Measurements from ENCODE around the gene SIX6. TPM values are rescaled to one million over a fixed set of nuclear protein-coding genes. Genes with fewer than 3 reads are reported as not detected.
A peak's percentile ranks its signal among the peaks of the same experiment; 100 is the strongest.

The SIX6 gene
- total and polyA plus RNA-seq, 4 donors = not detected

- peaks cover 0 to under 1% of the 10 kb centered on the region in 2 donors for H3K27me3 ChIP-seq (ENCODE audit: control insufficient read depth in 1 of 2, insufficient read depth in 2 of 2, low read length in 1 of 2)
- DNase-seq = no peak
- H3K4me3 ChIP-seq (ENCODE audit: low read length in 2 of 2) = no peak overlapping the region
Observed at GRCh38 chr14:60495946-60496345, 13.0 kb upstream of the SIX6 start.

DNA sequence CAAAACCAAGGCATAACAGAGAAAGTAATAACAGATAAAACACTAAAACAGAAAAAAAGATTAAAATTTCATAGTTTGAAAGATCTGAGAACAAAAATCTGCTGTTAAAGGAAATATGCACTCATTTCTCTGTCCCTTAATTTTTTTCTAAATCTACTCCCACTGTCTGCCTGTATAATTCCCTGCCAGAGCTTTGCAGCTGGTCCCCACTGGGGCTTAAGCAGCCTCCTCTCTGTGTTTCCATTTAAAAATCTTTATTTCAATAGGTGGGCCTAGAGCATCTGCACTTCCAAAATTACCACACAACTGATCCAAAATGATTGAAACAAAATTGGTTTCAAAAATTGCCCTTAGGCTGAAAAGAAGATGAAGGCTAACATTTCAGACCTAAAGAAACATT is 6.4 kb upstream of the SIX6 start:
- Histone ChIP-seq H3K36me3 (ENCODE audit: control insufficient read depth in 1 of 2, insufficient read depth in 2 of 2, low read length in 1 of 2) (no peaks in the 10 kb centered on the region), H3K27ac (ENCODE audit: low read depth in 1 of 2, low read length in 2 of 2) (no peak overlapping the region), H3K4me1 (ENCODE audit: control insufficient read depth in 1 of 2, insufficient read depth in 2 of 2, low read length in 2 of 2) (no peaks in the 10 kb centered on the region), H3K9me3 (ENCODE audit: control insufficient read depth, low read length) (no peaks in the 10 kb centered on the region), H3K4me3 (ENCODE audit: low read length in 2 of 2) (no peak overlapping the region), H3K27me3 (ENCODE audit: control insufficient read depth in 1 of 2, insufficient read depth in 2 of 2, low read length in 1 of 2) (peaks cover 0 to 4% of the 10 kb centered on the region in 2 donors)
- intact Hi-C loops (cut with DNase I) = no loop called here
- ATAC-seq (ENCODE audit: low FRiP score) = no peak
- DNase-seq = no peak

More at GRCh38 chr14:60495946-60496345, 13.0 kb upstream of the SIX6 start:
- Histone ChIP-seq H3K9me3 (ENCODE audit: control insufficient read depth, low read length) (peaks cover 10% of the 10 kb centered on the region), H3K27ac (ENCODE audit: low read depth in 1 of 2, low read length in 2 of 2) (no peak overlapping the region), H3K4me1 (ENCODE audit: control insufficient read depth in 1 of 2, insufficient read depth in 2 of 2, low read length in 2 of 2) (no peaks in the 10 kb centered on the region), H3K36me3 (ENCODE audit: control insufficient read depth in 1 of 2, insufficient read depth in 2 of 2, low read length in 1 of 2) (no peaks in the 10 kb centered on the region)
- no peak for ATAC-seq (ENCODE audit: low FRiP score)
- 69 to 75% methylated on average over 1 of the region's 1 CpG for WGBS, 2 donors
- intact Hi-C loops (cut with DNase I) = no loop called here

DNA sequence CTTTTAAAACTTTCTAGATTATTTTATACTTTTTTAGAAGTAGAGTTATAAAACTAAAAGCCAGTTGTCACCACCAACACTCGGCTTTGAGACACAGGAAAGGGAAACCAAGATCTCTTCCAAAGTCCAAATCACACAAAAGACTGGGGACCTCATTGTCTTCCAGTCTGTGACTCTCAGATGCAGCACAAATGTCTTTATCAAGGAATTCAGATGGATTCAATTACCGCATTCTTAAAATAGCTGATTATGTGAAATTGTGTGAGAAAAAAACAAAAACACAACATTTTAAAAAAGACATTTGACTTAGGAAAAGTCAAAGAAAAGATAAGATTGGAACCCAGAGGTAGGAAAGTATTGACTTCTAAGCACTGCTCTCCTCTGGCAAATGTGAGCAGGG is 3.5 kb upstream of the SIX6 start:
- Histone ChIP-seq H3K27ac (ENCODE audit: low read depth in 1 of 2, low read length in 2 of 2) (no peak overlapping the region), H3K4me1 (ENCODE audit: control insufficient read depth in 1 of 2, insufficient read depth in 2 of 2, low read length in 2 of 2) (no peaks in the 10 kb centered on the region), H3K9me3 (ENCODE audit: control insufficient read depth, low read length) (no peaks in the 10 kb centered on the region), H3K27me3 (ENCODE audit: control insufficient read depth in 1 of 2, insufficient read depth in 2 of 2, low read length in 1 of 2) (peaks cover 0 to 4% of the 10 kb centered on the region in 2 donors), H3K4me3 (ENCODE audit: low read length in 2 of 2) (no peak overlapping the region), H3K36me3 (ENCODE audit: control insufficient read depth in 1 of 2, insufficient read depth in 2 of 2, low read length in 1 of 2) (no peaks in the 10 kb centered on the region)
- WGBS, 2 donors = 15 to 17% methylated on average over 2 of the region's 2 CpGs
- DNase-seq = no peak
- intact Hi-C loops (cut with DNase I) = no loop called here
- ATAC-seq (ENCODE audit: low FRiP score) = no peak

- peaks cover 0 to 3% of the 10 kb centered on the region in 2 donors for H3K27me3 ChIP-seq (ENCODE audit: control insufficient read depth in 1 of 2, insufficient read depth in 2 of 2, low read length in 1 of 2)
- 5% methylated on average over 7 of the region's 7 CpGs for WGBS, 2 donors
- no peak for ATAC-seq (ENCODE audit: low FRiP score)
Observed at GRCh38 chr14:60506010-60506409, 2.9 kb upstream of the SIX6 start.

DNA sequence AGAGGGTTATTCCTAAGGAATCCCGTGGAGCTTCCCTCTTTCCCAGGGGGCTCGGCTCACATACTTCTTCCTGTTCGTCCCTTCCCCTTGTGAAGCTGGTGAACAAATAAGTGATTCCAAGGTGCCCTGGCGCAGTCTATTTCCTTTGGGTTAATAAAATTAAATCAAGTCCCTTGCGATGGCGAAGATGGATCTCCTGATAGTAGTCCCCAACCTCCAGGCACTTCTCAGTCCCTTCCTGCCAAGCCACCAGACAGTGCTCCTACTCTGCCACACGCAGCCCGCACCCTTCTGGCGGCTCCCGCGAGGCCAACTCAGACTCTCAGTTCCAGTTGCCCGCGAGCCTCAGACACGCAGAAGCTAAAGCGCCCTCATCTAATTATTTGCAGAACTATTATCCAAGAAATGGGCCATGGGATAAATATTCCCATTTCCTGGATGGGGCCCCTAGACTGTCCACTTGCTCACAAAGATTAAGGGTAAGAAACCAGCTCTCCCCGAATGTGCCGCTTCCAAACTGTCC is 2.4 kb upstream of the SIX6 start:
- 6% methylated on average over 17 of the region's 17 CpGs for WGBS, 2 donors
- DNase-seq = no peak
- H3K27me3 ChIP-seq (ENCODE audit: control insufficient read depth in 1 of 2, insufficient read depth in 2 of 2, low read length in 1 of 2) = peaks cover 0 to 3% of the 10 kb centered on the region in 2 donors
- no peaks in the 10 kb centered on the region for H3K36me3 ChIP-seq (ENCODE audit: control insufficient read depth in 1 of 2, insufficient read depth in 2 of 2, low read length in 1 of 2)
- H3K27ac ChIP-seq (ENCODE audit: low read depth in 1 of 2, low read length in 2 of 2) = no peak overlapping the region
- intact Hi-C loops (cut with DNase I) = no loop called here
- H3K4me3 ChIP-seq (ENCODE audit: low read length in 2 of 2) = no peak overlapping the region
- no peaks in the 10 kb centered on the region for H3K9me3 ChIP-seq (ENCODE audit: control insufficient read depth, low read length)
- H3K4me1 ChIP-seq (ENCODE audit: control insufficient read depth in 1 of 2, insufficient read depth in 2 of 2, low read length in 2 of 2) = no peaks in the 10 kb centered on the region
- no peak for ATAC-seq (ENCODE audit: low FRiP score)

More at GRCh38 chr14:60506010-60506409, 2.9 kb upstream of the SIX6 start:
- H3K4me1 ChIP-seq (ENCODE audit: control insufficient read depth in 1 of 2, insufficient read depth in 2 of 2, low read length in 2 of 2) = no peaks in the 10 kb centered on the region
- no peak for DNase-seq
- no peak overlapping the region for H3K4me3 ChIP-seq (ENCODE audit: low read length in 2 of 2)
- H3K9me3 ChIP-seq (ENCODE audit: control insufficient read depth, low read length) = no peaks in the 10 kb centered on the region
- no peaks in the 10 kb centered on the region for H3K36me3 ChIP-seq (ENCODE audit: control insufficient read depth in 1 of 2, insufficient read depth in 2 of 2, low read length in 1 of 2)
- no peak overlapping the region for H3K27ac ChIP-seq (ENCODE audit: low read depth in 1 of 2, low read length in 2 of 2)
- intact Hi-C loops (cut with DNase I) = no loop called here

- Histone ChIP-seq H3K27me3 (ENCODE audit: control insufficient read depth in 1 of 2, insufficient read depth in 2 of 2, low read length in 1 of 2) (peaks cover 0 to 3% of the 10 kb centered on the region in 2 donors), H3K4me3 (ENCODE audit: low read length in 2 of 2) (no peak overlapping the region), H3K9me3 (ENCODE audit: control insufficient read depth, low read length) (no peaks in the 10 kb centered on the region), H3K4me1 (ENCODE audit: control insufficient read depth in 1 of 2, insufficient read depth in 2 of 2, low read length in 2 of 2) (no peaks in the 10 kb centered on the region), H3K27ac (ENCODE audit: low read depth in 1 of 2, low read length in 2 of 2) (no peak overlapping the region), H3K36me3 (ENCODE audit: control insufficient read depth in 1 of 2, insufficient read depth in 2 of 2, low read length in 1 of 2) (no peaks in the 10 kb centered on the region)
- intact Hi-C loops (cut with DNase I) = no loop called here
- no peak for ATAC-seq (ENCODE audit: low FRiP score)
- no peak for DNase-seq
- 3 to 5% methylated on average over 48 of the region's 48 CpGs for WGBS, 2 donors
Observed at GRCh38 chr14:60506985-60507829, 1.7 kb upstream of the SIX6 start.

DNA sequence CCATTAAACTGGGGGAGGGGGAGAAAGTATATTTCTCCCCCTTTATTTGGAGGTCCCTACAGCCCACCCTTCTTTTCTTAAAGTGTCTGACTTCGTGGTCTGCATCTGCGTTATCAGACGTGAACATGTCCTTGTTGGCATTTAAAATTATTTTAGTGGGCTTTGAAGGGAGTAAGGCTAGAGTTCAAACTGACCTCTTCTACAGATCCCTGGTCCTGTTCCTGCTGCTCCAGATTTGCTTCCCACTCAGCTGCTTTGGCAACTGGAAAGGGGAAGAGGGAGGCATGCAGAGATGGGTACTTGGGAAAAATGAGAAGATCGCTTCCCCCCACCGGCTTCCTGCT is 611 bp upstream of the SIX6 start:
- Histone ChIP-seq H3K27me3 (ENCODE audit: control insufficient read depth in 1 of 2, insufficient read depth in 2 of 2, low read length in 1 of 2) (peaks cover 0 to 3% of the 10 kb centered on the region in 2 donors), H3K27ac (ENCODE audit: low read depth in 1 of 2, low read length in 2 of 2) (no peak overlapping the region), H3K4me1 (ENCODE audit: control insufficient read depth in 1 of 2, insufficient read depth in 2 of 2, low read length in 2 of 2) (no peaks in the 10 kb centered on the region), H3K9me3 (ENCODE audit: control insufficient read depth, low read length) (peaks cover 1% of the 10 kb centered on the region), H3K4me3 (ENCODE audit: low read length in 2 of 2) (no peak overlapping the region), H3K36me3 (ENCODE audit: control insufficient read depth in 1 of 2, insufficient read depth in 2 of 2, low read length in 1 of 2) (no peaks in the 10 kb centered on the region)
- DNase-seq (no peak), ATAC-seq (ENCODE audit: low FRiP score) (no peak)
- WGBS, 2 donors = 2 to 4% methylated on average over 5 of the region's 5 CpGs
- intact Hi-C loops (cut with DNase I) = no loop called here

- Histone ChIP-seq H3K27me3 (ENCODE audit: control insufficient read depth in 1 of 2, insufficient read depth in 2 of 2, low read length in 1 of 2) (peaks cover 0 to 1% of the 10 kb centered on the region in 2 donors), H3K27ac (ENCODE audit: low read depth in 1 of 2, low read length in 2 of 2) (no peak overlapping the region), H3K4me1 (ENCODE audit: control insufficient read depth in 1 of 2, insufficient read depth in 2 of 2, low read length in 2 of 2) (no peaks in the 10 kb centered on the region), H3K36me3 (ENCODE audit: control insufficient read depth in 1 of 2, insufficient read depth in 2 of 2, low read length in 1 of 2) (no peaks in the 10 kb centered on the region), H3K9me3 (ENCODE audit: control insufficient read depth, low read length) (peaks cover 1% of the 10 kb centered on the region), H3K4me3 (ENCODE audit: low read length in 2 of 2) (no peak overlapping the region)
- ATAC-seq (ENCODE audit: low FRiP score) (peak; percentile 36), DNase-seq (no peak)
- intact Hi-C loops (cut with DNase I) = no loop called here
- WGBS, 2 donors = 3 to 4% methylated on average over 58 of the region's 58 CpGs
Observed at GRCh38 chr14:60509438-60510253, 700 bp downstream of the SIX6 start.

All from aorta (tissue), 5 donors.